Islet of Langerhans (tissue), 1 donor: ENCODE results near the gene TSPAN4.

Experiments
- FAIRE-seq: peaks from one replicate; lab custom pipeline; 2011; peaks lifted over from hg19 to GRCh38; lab: Jason Lieb, UNC

The TSPAN4 gene

DNA sequence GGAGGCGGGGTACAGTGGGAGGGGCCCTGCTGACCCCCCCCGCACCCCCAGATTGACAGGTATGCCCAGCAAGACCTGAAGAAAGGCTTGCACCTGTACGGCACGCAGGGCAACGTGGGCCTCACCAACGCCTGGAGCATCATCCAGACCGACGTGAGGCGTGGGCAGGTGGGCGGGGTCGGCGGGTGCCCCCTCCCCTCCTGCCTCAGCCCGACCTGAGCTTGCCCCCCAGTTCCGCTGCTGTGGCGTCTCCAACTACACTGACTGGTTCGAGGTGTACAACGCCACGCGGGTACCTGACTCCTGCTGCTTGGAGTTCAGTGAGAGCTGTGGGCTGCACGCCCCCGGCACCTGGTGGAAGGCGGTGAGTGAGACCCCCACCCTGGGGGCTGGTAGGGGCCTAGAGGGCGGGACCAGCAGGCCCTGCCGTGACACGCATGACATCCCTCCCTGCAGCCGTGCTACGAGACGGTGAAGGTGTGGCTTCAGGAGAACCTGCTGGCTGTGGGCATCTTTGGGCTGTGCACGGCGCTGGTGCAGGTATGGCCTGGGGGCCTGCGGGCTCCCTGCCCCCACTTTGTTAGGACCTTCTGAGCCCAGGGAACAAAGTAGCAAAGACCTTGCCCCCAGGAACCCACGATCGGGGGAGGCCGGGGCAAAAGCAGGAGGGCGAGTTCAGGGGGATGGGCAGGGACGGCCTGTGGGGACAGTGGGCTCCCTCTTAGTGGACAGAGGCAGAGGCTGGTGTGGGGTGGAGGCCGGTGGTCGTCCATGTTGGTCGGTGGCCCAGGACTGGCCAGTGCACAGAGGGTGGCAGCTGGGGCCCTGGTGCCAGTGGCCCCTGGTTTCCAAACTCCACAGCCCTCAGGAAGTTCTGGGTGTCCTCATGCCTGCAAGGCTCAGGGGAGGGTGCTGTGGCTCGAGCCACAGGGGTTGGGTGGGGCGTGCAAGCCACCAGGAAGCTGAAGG lies 23.1 kb downstream of the TSPAN4 start:
- FAIRE-seq, result no peak

DNA sequence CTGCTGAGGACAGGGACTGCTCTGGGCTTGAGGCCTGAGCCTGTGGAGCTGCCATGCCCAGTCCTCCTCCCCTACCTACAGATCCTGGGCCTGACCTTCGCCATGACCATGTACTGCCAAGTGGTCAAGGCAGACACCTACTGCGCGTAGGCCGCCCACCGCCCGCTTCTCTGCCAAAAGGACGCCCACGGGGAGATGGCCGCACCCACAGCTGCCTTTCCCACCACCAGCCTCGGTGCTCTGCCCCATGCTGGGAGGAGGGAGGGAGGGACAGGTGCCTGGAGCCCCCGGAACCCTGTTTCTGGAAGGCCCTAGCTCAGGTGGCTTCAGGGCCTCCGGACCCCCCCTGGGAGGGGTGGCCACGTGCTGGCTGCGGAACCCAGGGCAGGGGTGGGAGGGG lies 23.8 kb downstream of the TSPAN4 start:
- no peak for FAIRE-seq

DNA sequence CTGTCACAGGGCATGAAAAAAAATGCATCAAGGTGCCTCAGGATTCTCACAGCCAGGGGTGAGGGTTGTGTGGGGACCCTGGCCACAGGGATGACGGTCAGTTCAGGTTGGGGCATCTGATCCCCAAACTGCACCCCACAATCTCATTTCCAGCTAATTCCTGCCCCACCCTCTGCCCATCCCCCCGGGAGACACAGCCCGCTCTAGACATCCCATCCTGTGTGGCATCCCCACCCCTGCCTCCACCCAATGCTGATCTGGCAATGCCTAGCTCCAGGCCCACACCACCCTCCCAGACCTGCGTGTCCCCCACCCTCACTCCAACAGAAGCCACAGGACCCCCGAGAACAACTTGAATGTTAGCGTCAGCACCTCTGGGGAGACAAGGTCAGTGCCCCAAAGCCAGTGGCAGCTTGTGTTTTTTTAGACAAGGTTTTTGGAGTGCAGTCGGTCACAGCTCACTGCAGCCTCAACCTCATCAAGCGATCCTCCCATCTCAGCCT lies 25.3 kb downstream of the TSPAN4 start:
- FAIRE-seq, result no peak

DNA sequence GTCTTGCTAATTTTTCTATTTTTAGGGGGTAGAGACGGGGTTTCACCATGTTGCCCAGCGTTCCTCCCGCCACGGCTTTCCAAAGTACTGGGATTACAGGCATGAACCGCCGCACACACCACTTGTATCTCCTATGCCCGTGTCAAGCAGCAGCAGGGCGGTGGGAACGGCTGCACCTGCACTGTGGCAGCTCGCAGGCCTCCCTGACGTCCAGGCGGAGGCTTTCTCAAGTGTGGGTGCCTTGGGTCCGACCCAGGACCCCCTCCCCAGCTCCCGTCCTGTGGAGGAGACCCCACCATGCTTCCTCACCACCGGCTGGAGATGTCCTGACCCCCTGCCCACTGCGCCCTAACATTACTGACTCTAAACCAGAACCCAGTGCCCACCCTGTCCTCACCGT lies 25.7 kb downstream of the TSPAN4 start:
- no peak for FAIRE-seq

DNA sequence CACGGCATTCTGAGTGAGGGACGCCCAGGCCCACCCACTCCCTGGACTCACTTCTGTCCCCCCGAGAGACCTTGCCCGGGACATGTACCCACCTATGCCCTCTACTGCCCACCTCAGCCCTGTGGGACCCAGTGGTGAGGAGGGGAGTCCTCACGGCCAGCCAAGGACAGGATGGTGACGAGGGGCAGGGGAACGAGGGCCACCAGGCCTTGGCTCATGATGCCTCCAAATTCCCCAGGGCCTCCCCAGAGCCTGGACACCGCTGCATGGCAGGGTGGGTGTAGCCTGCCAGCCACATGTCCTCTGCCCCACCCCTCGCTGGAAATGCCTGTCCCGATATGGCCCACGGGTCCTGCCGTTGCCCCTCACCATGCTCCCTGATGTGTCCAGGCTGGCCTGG lies 26.1 kb downstream of the TSPAN4 start:
- FAIRE-seq, result no peak

DNA sequence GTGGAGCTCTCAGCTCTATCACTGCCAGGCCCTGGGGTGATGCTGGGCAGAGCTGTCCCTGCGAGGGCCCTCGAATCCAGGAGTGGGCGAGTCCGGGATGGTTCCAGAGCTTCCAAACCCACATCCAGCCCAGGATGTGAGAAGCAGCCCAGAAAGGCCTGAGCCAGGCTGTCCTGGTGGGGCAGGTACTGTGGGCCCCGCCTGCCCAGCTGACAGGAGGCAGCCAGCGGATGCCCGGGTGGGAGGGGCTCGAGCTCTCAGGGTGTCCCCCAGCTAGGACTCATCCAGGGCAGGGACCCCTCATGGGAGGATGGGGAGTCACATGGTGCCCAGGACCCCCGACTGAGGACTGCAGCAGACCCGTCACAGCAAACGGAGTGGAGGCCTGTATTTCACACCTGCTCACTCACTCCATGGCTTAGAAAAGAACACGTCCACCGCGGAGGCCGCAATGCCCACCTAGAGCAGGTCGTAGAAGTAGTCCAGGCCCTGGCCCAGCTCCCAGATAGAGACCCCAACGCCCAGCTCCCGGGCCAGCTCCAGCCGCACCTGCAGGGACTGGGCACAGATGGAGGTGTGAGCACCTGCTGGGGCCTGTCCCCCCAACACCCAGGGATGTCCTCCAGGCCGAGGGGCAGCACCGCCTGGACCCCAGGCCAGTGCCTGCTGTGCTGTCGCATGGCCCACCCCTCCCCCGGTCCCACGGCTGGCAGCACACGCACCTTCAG lies 26.9 kb downstream of the TSPAN4 start:
- no peak for FAIRE-seq

DNA sequence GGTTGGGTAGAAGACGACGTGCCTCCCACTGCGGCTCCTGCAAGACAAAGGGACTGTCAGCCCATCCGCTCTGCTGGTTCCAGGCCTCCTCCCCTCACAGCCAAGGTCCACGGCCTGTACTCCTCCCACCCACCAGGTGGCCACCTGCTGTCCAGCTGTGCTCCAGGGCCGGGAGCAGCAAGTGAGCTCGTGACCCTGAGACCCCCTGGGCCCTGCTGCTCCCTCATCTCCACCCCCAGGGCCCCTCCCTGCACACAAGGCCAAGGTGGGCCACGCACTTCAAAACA lies 27.4 kb downstream of the TSPAN4 start:
- no peak for FAIRE-seq

DNA sequence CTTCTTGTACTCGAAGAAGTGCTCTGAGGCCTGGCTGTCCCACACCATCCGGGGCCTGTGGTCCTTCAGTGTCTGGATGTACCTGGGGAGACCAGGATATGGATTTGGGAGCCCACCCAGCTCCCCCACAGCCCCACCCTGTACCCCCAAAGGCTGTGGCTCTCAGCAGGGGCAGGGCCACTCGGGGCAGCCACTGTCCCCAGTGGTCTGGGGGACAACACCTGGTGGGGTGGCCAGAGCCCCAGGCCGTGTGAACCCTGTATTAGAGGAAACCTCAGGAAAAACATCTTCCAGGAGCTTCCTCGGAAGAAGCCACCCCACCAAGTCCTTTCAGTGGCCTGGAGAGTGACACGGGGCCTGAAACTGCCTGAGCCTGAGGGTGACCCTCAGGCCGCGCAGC lies 27.8 kb downstream of the TSPAN4 start:
- FAIRE-seq, result no peak

DNA sequence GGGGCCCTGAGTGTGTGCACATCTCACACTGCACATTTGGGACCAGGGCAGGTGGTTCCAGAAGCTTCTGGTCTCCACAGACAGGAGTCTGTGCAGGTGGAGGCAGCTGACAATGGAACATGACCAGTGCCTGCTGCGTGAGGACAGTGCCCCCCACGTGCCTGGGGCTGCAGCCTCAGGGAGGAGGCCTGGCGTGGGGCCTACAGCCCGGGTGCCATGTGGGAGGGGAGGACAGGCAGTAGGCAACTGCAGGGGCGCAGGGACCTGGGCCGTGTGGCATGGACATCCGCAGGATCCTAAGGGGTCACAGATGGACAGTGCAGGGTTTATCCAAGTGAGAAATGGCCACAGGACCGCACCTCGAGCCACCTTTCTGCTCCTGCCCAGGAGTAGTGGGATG lies 28.8 kb downstream of the TSPAN4 start:
- no peak for FAIRE-seq

DNA sequence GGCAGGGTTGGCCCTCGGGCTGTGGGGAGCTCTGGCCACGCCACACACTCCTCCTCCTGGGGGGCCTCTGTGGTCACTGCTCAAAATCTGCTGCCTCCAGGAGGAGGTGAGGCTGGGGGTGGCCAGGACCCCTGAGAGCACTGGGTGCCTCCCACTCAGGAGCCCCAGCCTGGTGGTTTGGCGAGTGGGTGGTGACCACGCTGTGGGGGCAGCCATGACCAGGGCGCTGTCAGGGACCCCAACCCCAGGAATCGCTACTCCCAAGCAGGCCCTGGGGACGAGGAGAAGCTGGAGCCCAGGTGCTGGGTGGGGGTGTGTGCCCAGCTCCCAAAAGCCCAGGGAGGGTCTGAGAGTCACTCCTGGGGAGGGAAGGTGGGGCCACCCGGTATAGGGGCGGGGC lies 30.1 kb downstream of the TSPAN4 start:
- FAIRE-seq, result no peak

DNA sequence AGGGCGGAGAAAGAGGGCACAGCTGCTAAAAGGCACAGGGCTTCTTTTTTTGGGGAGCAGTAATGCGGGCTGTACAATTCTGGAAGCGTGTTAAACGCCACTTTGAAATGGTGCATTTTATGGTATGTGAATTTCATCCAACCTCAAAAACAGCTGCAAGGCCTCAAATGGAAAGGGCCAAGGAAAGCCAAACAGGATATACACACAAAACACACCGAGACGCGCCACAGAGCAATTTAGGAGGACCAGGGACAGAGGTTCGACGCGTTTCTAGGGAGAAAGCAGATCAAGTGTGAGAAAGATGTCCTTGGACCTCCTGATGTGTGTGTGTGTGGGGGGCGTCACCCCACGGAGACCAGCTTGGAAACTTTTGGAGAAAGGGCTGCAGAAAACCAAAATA lies 31.1 kb downstream of the TSPAN4 start:
- FAIRE-seq, result no peak

DNA sequence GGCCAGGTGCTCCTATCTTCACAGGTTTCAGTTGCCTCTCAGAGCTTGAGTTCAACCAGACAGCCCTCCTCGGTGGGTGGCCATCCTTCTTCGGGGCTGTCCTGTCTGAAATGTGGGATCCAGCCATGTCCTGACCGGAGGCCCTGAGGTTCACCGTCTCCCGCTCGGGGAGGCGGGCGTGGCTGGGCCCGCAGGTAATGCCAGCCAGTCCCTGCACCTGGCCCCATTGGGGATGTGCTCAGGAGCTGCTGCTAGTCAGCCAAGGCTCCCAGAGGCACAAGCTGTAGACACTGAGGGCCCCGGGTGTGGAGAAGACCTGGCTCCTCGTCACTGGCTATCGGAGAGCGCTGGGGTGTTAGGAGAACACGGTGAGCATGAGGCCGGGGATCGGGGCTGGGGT lies 32.6 kb downstream of the TSPAN4 start:
- no peak for FAIRE-seq

DNA sequence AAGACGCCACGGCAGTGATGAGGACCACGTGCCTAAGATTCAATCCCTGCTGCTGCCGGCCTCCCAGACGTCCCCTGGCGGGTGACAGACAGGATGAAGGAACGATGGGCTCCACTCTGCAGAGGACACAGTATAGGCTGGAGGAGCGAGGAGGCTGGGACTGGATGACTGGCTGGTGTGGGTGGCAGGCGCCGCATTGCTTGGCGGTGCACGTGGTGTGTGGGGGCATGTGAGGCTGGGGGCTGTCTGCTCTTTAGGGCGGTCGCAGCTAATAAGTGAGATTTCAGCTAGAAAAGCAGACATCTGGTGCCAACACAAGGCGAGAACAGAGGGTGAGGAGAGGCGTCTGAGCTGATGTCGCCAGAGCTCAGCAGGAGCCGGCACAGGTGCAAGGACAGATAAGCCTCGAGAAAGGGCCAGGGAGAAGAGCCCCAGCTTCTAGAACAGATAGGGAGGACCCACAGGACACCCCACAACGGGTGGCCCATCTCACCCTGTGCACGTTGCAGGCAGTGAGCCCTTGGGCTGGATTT lies 33.2 kb downstream of the TSPAN4 start:
- no peak for FAIRE-seq

DNA sequence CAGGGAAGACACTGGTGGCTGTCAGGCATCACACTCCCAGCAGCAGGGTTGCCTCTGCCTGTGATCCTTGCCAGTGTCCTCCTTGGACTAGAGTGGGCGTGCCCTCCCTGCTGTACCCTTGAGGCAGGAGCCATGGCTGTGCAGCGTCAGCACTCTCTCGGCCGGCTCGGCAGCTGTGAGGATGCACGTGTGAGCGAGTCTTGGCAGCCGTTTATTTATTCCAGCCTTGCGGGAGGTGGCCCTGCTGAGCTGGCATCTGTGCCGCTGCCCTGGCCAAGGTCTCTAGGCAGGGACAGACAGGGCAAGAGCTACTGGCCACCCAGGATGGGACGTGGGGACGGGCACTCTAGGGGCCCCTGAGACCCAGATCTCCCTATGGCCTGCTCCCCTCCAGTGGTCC lies 33.9 kb downstream of the TSPAN4 start:
- FAIRE-seq, result no peak

DNA sequence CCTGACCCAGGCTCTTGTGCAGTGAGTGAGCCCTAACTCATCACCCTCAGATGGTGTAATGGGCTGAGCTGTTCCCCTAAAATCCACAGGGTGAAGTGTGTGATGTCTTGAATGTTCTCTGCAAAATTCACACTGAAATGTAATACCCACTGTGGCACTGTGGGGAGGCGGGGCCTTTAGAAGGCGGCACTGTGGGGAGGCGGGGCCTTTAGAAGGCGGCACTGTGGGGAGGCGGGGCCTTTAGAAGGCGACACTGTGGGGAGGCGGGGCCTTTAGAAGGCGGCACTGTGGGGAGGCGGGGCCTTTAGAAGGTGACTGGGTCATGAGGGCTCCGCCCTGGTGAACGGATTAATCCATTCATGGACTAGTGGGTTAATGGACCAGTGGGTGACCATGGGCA lies 34.9 kb downstream of the TSPAN4 start:
- no peak for FAIRE-seq

DNA sequence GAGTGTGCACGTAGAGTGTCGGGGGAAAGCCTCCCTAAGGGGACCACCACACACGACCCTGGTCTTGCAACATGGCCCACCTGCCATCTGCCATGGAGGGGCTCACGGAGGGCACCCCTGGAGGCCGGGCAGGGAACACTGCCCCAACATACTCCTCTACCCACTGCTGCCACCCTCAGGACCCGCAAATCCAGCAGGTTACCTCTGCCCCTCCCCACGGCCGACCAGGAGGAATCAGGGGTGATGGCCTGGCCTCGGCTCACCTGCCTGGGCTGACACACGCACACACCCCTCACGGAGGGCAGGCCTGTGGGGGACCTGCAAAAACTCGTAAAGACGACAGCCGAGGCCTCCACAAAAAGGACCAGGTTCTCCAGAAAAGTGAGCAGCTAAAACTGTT lies 37.8 kb downstream of the TSPAN4 start:
- no peak for FAIRE-seq

DNA sequence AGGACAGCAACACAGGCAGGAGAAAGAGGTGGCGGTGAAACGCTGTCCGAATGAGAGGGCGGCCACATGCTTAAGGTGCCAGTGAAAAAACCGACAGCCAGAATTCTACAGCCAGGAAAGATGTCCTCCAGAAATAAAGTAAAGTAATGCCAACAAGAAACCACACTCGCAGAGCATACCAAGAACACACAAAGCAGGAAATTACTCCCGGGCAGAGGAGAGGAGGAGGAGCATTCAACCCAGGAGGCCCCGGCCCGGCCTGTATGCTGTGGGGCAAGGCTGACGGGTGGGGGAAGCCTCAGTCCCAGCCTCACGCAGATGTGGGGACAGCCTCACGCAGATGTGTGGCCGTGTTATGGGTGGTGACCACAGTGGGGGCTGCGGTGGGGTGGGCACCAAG lies 39.9 kb downstream of the TSPAN4 start:
- no peak for FAIRE-seq

DNA sequence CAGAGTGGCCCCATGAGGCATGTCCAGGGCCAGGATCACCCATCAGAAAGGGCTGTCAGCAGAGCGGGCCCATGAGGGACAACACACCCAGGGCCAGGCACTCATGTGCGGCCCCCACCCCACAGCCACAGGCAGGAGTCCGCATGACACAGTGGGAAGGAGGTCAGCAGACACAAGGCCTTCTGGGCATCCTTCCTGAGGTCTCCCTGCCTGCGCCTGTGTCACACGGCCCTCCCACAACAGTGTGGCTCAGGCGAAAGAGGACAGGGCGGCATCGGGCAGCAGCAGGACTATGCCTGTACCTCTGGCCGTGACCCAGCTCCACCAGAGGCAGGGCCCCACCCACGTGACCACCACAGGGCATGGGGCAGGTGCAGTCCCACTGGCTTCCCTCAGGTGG lies 40.9 kb downstream of the TSPAN4 start:
- FAIRE-seq, result no peak

DNA sequence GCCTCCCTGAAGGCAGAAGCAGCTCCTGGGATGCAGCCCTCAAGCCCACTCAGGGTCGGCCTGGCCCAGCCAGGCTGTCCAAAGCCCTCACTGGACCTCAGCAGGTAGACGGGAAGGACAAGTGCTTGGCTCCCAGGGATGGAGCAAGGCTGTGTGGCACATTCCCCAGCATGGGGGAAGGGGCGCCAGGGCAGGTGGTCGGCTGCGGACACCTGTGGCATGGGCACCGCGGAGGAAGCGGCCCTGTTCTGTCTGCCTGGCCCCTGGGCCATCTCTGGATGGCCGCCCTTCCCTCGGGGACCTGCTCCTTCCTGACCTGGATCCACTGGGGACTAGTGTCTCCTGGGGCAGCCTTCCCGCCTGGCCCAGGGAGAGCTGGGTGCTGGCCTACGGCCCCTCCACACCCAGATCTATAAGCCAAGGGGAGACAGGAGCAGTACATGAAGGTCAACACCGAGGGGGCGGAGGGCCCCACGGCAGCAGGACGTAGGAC lies 42.0 kb downstream of the TSPAN4 start:
- FAIRE-seq, result no peak

DNA sequence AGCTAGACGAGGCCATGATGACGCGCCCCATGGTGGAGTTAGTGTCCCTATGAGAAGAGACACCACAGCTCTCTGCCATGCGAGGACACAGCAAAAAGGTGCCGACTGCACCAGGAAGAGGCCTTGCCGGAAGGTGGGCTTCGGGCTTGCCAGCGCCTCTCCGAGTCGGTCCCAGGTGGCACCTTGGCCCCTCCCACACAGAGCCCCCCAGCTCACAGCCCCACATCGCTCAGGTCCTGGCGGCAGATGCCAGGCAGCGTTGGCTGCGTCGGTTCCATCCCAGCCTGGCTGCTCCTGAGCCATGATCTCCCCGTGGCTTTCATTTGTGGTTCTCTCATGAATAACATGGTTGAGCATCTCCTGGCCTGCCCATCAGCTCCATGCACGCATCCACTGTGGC lies 43.9 kb downstream of the TSPAN4 start:
- FAIRE-seq, result no peak

DNA sequence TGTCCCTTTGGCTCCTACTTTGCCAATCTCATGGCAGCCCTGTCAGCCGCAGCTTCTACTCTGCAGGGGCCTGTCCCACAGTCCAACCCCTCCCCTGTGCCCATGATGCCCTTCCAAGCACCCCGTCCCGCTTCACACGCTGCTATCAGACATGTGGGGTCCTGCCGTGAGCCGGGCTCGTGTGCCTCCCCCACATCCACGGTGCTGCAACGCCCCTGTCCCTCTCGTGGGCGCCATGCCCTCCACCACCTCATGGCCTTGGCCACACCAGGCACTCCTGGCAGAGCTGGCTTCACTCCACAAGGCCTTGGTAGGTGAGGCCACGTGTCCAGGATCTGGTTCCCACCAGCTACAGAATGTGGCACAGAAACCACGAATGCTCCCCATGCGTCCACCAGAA lies 44.9 kb downstream of the TSPAN4 start:
- FAIRE-seq, result no peak

DNA sequence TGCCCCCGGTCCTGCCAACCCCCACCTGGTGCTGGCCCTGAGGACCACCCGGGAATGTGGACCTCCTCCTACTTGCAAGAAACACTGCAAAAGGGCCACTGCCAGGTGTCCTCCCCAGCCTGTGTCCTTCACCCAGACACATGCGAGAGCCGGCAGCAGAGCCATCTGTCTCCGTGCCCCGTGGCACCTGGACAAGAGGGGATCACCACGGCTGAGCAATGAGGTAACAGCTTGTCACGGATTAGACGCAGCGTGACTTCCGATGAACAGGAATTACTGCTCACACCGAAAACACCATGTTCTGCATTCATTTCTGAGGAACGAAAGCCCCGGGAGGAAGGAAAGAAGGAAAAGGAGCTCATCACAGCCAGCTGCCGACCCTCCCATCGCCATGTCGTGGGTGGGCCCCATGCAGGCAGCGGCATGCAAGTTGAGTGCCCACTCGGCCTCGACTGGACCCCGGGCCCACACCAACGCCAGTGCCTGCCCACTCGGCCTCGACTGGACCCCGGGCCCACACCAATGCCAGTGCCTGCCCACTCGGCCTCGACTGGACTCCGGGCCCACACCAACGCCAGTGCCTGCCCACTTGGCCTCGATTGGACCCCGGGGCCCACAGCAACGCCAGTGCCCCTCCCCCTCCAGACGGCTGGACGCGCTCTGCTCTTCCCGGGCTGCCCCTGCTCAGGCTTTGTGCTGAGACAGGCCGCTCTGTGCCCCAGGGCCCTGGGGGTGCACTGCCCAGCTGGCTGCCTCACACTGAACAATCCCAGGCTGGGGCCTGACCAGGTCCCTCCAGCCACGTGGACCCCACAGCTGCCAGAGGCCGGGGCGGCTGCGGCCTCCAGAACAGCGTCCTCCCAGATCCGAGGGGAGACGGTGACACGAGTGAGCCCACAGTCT lies 45.9 kb downstream of the TSPAN4 start:
- no peak for FAIRE-seq
